Hepatocyte (in vitro differentiated cells): Measurements from ENCODE around the gene TAGLN3.

Source experiments
- EZH2 ChIP-seq: fragments of 200-600 bp; sonication (generic); IDR thresholded peaks from 2 replicates; pipeline ENCODE4 v1.6.1; 2016; ENCODE audit warnings: antibody characterized with exemption, mild to moderate bottlenecking, borderline replicate concordance
- EZH2phosphoT487 ChIP-seq: fragments of 200-600 bp; sonication (generic); IDR thresholded peaks from one replicate; pipeline ENCODE4 v1.6.1; 2018; ENCODE audit warnings: antibody characterized with exemption, mild to moderate bottlenecking, low read depth, moderate library complexity; ENCODE audit not compliant: unreplicated experiment, severe bottlenecking
- TF ChIP-seq, protein P1 (sequence below): fragments of 200-600 bp; sonication (generic); IDR thresholded peaks from 2 replicates; pipeline ENCODE4 v1.5.1; 2016; ENCODE audit warnings: antibody characterized with exemption, mild to moderate bottlenecking; ENCODE audit not compliant: poor library complexity

DNA sequence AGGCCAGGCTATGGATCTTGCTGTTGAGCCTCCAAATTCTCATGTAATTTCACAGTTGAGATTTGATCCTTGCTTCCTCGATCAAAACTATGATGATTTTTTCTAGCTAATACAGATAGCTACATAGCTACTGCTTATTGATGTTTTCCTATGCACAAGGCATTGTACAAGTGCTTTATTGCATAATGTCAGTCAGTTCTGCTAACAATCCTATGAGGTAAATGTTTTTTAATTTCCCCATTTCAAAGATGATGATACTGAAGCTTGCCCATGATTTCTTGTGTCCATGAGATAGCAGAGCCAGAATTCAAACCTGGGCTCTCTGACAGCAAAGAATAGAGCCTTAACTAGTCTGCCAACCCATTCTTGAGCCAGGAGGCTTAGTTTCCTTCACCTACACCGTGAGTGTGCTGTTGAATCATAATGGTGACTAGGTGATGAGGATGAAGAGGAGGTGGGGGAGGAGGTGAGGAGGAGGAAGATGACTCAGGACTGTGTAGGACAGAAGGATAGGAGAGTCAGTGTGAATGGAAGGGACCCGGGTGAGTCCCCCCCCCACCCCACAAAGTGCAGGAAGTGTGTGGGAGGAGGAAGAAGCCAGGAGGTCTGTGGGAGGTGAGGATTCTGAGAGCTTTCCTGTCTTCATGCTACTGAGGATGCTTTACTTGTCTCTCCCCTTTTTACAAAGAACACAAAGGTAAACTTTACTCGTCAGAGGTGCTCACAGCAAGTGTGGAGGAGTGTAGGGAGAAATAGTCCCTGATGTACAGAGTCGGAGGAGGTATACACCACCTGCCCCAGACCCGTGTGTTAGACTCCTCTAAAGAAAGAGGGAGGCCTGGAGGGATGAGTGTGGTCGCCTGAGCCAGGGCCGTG, 3.6 kb downstream of the TAGLN3 start:
- TF ChIP-seq, protein P1, sequence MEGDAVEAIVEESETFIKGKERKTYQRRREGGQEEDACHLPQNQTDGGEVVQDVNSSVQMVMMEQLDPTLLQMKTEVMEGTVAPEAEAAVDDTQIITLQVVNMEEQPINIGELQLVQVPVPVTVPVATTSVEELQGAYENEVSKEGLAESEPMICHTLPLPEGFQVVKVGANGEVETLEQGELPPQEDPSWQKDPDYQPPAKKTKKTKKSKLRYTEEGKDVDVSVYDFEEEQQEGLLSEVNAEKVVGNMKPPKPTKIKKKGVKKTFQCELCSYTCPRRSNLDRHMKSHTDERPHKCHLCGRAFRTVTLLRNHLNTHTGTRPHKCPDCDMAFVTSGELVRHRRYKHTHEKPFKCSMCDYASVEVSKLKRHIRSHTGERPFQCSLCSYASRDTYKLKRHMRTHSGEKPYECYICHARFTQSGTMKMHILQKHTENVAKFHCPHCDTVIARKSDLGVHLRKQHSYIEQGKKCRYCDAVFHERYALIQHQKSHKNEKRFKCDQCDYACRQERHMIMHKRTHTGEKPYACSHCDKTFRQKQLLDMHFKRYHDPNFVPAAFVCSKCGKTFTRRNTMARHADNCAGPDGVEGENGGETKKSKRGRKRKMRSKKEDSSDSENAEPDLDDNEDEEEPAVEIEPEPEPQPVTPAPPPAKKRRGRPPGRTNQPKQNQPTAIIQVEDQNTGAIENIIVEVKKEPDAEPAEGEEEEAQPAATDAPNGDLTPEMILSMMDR, result no peak
- TF ChIP-seq EZH2 (no peak), EZH2phosphoT487 (no peak)
